Vagina (tissue), 2 donors: ENCODE measurements around the gene TIGIT.

Experiments
- POLR2A ChIP-seq, 2 donors: fragments of 450-650 bp; IDR thresholded peaks; one replicate each; pipeline ENCODE4 v1.6.1; 2017; ENCODE audit warnings: antibody characterized with exemption in 2 of 2, mild to moderate bottlenecking in 2 of 2, moderate library complexity in 2 of 2
- TF ChIP-seq, protein P1 (sequence below), 3 experiments: fragments of 450-650 bp in 2 of 3; fragments of 200-600 bp in 1 of 3; sonication (generic) in 1 of 3; IDR thresholded peaks; one replicate each; pipeline ENCODE4 v1.5.1; 2017 to 2019; ENCODE audit warnings: antibody characterized with exemption in 3 of 3, mild to moderate bottlenecking in 2 of 3, moderate library complexity in 2 of 3

DNA sequence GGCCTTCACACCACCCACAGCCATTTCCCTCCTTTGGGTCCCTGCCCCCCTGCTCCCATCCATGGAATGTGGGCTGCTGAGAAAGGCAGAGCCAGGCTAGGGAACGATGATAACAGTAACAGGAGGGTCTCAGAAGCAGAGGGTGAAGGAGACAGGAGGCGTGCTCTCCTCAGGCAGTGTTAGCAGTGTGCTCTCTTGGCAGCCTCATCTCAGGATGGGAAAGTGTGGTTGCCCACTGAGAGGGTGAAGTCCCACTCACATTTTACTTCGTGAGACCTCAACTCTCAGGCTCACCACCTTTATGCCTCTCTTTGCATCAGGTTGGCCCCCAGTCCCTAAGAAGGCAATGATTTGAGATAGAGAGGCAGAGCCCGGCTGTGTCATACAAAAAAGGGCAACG, 24.5 kb downstream of the TIGIT start:
- TF ChIP-seq, protein P1, sequence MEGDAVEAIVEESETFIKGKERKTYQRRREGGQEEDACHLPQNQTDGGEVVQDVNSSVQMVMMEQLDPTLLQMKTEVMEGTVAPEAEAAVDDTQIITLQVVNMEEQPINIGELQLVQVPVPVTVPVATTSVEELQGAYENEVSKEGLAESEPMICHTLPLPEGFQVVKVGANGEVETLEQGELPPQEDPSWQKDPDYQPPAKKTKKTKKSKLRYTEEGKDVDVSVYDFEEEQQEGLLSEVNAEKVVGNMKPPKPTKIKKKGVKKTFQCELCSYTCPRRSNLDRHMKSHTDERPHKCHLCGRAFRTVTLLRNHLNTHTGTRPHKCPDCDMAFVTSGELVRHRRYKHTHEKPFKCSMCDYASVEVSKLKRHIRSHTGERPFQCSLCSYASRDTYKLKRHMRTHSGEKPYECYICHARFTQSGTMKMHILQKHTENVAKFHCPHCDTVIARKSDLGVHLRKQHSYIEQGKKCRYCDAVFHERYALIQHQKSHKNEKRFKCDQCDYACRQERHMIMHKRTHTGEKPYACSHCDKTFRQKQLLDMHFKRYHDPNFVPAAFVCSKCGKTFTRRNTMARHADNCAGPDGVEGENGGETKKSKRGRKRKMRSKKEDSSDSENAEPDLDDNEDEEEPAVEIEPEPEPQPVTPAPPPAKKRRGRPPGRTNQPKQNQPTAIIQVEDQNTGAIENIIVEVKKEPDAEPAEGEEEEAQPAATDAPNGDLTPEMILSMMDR (IDR thresholded peaks at IDR 0.05), result no peak
- TF ChIP-seq POLR2A (IDR thresholded peaks at IDR 0.05), result no peak
